ENCODE data around the gene CADM4. TPM values are rescaled to one million over a fixed set of nuclear protein-coding genes. Genes with fewer than 3 reads are reported as not detected.
A peak's percentile ranks its signal among the peaks of the same experiment; 100 is the strongest.
"Not testable (repeated sequence)": the region's sequence is repeated elsewhere in the genome, so short reads cannot be mapped to it uniquely, and the experiment has no call there.

The CADM4 gene
- 10 to 100 TPM in 4 of 12 donors, 1 to 10 TPM in 7, not detected in 1; 5.8 to 19.6 (median 9.2) TPM for polyA plus RNA-seq (ENCODE audit: insufficient read length in 12 of 12)
- long read RNA-seq, donor 1, partial matches to known transcripts, result 0 of 2 reads
- long read RNA-seq, donor 1, other reads (novel, unspliced or antisense), result 0 of 2 reads
- long read RNA-seq, donor 2, partial matches to known transcripts, result 0 of 2 reads
- long read RNA-seq, donor 2, other reads (novel, unspliced or antisense), result 0 of 2 reads
- long read RNA-seq, donor 3, partial matches to known transcripts, result 0 of 2 reads
- long read RNA-seq, donor 3, other reads (novel, unspliced or antisense), result 0 of 2 reads
- long read RNA-seq, donor 4, partial matches to known transcripts, result 0 of 2 reads
- long read RNA-seq, donor 4, other reads (novel, unspliced or antisense), result 0 of 2 reads
- long read RNA-seq, donor 5, partial matches to known transcripts, result 0 of 1 reads
- long read RNA-seq, donor 5, other reads (novel, unspliced or antisense), result 0 of 1 reads
- long read RNA-seq, donor 6, partial matches to known transcripts, result 0 of 1 reads
- long read RNA-seq, donor 6, other reads (novel, unspliced or antisense), result 0 of 1 reads
- long read RNA-seq, donor 7, partial matches to known transcripts, result 0 of 4 reads
- long read RNA-seq, donor 7, other reads (novel, unspliced or antisense), result 0 of 4 reads
- long read RNA-seq, donor 8, partial matches to known transcripts, result 0 of 1 reads
- long read RNA-seq, donor 8, other reads (novel, unspliced or antisense), result 0 of 1 reads
- long read RNA-seq, donor 9, partial matches to known transcripts, result 0 of 2 reads
- long read RNA-seq, donor 9, other reads (novel, unspliced or antisense), result 0 of 2 reads
- long read RNA-seq, donor 10, partial matches to known transcripts, result 0 of 2 reads
- long read RNA-seq, donor 10, other reads (novel, unspliced or antisense), result 0 of 2 reads
- long read RNA-seq, donor 11, result 0 reads

DNA sequence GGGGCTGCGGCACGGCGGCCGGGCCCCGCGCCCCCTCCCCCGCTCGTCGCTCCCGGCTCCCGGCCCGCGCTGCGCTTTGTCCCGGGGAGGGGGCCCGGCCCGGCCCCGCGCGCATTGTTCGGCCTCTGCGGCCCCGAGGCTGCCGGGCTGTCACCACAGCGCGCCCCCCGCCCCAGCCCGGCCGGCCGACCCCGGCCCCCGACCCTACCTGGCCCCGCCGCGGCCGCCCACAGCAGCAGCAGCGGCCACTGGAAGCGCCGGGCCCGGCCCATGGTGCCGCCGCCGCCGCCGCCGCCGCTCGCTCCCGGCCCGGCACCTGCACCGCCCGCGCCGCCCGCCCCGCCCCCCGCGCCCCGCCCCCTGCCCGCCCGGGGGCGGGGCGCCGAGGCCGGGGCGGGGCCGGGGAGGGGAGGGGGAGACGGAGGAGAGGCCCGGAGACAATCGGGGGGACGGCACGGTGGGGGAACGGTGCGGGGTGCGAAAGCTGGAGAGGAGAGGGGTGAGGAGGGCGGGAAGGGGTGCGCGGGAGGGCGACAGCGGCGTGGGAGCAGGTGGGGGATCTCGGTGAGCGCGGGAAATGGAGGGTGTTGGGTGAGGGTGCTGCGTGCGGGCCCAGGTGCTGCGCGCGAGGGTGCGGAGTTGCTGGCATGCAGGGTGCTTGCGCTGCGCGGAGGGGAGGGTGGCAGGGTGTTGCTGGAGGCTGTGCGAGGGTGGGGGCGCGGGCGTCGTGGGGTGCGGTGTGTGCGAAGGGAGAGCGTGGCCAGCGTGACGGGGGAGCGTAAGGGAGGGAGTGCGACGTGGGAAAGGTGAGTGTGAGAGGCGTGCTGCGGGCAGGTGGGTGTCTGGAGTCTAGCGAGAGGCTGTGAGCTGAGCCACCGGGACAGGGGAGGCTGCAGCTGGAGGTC is at the start of gene CADM4:
TSS of gene CADM4 (minus strand) at position 332 of the 905 bp plus-strand sequence. CDS start at position 272, 60 bp downstream.
- no peak for DNase-seq

- no peak for DNase-seq
Observed at GRCh38 chr19:43688059-43688701, 48.5 kb upstream of the CADM4 start.

- no peak for DNase-seq
Observed at GRCh38 chr19:43687660-43687997, 48.0 kb upstream of the CADM4 start.

DNA sequence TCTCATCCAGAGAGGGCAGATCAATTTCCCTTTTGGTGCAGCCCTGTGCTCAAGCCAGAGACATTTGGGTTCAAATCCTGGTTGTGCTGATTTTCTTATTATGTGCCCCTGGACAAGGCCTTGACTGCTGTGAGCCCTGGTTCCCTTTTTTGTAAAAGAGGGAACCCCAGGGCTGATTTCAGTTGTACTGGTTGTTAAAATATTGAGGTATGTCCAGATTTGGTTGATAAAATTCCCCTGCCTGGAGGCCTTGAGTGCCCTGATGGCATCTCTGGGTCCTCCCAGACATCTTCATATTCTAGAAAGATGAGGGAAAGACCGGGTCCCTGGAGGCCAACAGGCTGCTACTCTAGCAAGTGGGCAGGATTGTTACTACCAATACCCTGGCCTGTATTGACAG is 44.7 kb upstream of the CADM4 start:
- DNase-seq, result no peak

GRCh38 chr19:43683905-43684304 is 44.3 kb upstream of the CADM4 start:
- no peak for DNase-seq

GRCh38 chr19:43682824-43683661 is 43.4 kb upstream of the CADM4 start:
- no peak for DNase-seq

DNA sequence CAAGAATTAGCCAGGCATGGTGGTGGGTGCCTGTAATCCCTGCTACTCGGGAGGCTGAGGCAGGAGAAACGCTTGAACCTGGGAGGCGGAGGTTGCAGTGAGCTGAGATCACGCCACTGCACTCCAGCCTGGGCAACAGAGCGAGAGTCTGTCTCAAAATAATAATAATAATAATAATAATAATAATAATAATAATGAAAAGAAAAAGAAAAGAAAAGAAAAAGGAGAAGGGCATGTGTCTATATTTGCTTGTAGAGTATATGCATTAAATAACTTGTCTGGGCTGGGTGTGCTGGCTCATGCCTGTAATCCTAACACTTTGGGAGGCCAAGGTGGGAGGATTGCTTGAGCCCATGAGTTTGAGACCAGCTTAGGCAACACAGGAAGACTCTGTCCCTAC is 42.6 kb upstream of the CADM4 start:
- not testable (repeated sequence) for DNase-seq

GRCh38 chr19:43681821-43682220 is 42.2 kb upstream of the CADM4 start:
- no peak for DNase-seq

DNA sequence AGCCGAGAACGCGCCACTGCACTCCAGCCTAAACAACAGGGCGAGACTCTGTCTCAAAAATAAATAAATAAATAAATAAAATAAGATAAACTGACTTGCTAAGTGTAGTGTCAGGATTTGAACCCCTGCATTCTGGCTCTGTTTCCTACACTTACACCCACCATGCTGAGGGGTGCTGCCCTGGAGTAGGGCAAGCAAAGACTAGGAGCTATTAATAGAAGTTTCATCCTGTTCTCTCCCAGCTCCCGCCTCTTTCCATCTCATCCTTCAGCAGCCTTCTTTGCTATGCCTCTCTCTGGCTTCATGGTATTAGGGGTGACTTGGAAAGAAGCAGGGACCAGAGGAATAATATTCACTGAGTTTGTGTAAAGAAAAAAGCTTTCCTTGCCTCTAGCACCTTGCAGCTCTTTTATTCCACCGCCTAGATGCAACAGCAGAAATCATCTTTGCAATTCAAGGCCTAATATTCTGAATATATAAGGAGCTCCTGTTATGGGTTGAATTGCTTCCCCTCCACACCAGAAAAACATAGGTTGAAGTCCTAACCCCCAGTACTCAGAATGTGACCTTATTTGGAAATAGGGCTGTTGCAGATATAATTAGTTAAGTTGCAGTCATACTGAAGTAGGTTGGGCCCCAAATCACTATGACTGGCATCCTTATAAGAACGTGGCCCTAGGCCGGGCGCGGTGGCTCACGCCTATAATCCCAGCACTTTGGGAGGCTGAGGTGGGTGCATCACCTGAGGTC is 39.0 kb upstream of the CADM4 start:
- no peak for DNase-seq

- DNase-seq, result no peak
Observed at GRCh38 chr19:43675906-43676305, 36.3 kb upstream of the CADM4 start.

DNA sequence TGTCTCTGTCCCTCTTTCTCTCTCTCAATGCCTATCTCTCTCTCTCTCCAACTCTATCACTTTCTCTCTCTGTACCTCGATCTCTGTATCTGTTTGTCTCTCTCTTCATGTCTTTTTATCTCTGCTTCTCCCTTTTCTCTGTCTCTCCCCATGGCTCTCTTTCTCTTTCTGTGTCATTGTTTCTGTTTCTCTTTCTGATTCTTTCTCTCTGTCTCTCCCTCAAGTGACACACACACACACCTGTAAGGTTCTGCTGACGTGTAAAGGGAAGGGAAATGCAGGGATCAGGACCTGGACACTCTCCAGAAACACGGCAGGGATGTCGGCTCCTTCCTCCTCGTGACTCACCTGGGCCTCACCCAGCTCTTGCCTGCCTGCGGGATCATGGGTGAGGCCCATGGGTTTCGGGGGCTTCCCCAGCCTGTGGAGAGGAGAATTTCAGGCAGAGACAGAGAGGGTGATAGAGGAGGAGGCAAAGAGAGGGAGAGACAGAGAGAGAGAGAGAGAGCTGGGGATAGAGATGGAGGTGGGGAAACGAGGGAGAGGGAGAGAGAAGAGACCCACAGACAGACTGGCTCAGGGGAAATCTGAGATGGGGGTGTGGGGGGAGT is 35.7 kb upstream of the CADM4 start:
- no peak for DNase-seq

GRCh38 chr19:43674596-43674995 is 34.9 kb upstream of the CADM4 start:
- DNase-seq, result no peak

DNA sequence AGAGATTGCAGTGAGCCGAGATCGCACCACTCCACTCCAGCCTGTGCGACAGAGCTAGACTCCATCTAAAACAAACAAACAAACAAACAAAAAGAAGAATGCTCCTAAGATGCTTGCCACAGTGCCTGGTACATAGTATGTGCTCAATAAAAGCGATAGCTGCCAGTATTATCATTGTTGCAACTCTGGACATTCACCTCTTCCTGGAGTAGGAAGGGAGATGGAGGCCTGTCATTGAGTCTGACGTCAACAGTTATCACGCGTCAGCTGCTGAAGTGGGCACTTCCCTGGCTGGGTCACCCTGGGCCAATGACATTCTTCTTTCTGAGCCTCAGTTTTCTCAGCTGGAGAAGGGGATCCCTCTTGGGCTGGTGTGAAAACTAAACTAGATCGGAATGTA is 34.5 kb upstream of the CADM4 start:
- DNase-seq, result no peak

GRCh38 chr19:43673637-43674036 is 34.0 kb upstream of the CADM4 start:
- DNase-seq, result no peak

DNA sequence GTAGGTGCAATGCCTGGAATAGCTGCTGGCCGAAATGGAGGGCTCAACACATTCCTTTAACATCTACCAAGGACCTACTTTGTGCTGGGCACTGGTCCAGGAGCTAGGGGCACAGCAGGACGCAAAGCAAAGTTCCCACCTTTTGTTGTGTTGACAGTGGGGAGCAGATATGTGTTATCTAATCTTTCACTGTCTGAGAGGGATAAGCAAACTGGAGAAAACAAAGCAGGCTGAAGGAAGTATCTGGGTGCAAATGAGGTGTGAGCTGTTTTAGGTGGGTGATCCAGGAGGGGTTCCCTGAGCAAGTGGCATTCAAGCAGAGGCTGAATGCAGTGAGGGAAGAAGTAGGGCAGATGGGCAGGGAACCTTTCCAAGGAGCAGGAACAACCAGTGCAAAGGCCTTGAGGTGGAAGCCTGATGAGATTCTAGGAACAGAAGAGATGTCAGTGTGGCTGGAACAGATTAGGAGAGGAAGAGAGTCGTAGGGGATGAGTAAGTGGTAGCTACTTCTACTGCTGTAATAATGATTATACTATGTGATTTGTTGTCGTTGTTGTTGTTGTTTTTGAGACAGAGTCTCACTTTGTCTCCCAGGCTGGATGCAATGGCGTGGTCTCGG is 32.5 kb upstream of the CADM4 start:
- no peak for DNase-seq

GRCh38 chr19:43668406-43669109 is 28.9 kb upstream of the CADM4 start:
- DNase-seq, result peak; percentile 98

DNA sequence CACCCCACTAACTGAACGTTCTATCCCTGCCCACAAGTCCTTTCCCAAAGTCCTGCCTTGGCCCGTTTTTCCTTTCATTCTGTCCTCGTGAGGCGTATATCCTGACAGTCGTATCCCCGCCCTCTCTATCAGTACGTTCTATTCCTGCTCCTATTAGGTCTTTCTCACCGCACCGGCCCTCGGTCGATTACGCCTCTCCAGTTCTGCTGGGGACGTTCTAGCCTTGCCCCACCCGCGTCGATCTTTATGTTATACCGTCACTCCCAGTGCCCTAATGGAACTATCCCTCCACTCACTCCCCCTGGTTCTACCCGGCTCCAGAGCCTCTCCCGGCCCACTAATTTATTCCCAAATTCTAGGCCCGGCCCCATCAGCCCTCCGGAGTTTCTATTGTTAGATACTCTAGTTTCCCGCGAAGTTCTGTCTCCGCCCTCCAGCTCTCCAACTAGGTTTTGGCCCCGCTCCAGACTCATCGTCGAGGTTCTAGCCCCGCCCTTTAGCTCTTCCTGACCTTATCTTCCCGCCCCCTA is 28.3 kb upstream of the CADM4 start:
- no peak for DNase-seq
